Upper lobe of left lung (tissue), 6 donors: ENCODE measurements around the gene RASGRF2. TPM values are rescaled to one million over a fixed set of nuclear protein-coding genes. Genes with fewer than 3 reads are reported as not detected.

Source experiments
- ATAC-seq, 2 donors: fragments of 200-7000 bp; cut with Tn5 transposase; one replicate each; pipeline ENCODE4 v1.9.1; 2022; ENCODE audit warnings: mild to moderate bottlenecking in 2 of 2, moderate library complexity in 2 of 2; ENCODE audit not compliant: low FRiP score in 2 of 2
- DNase-seq, 2 donors: peaks; one replicate each; pipeline ENCODE4 v3.0.0-alpha.2; 2019 to 2020
- H3K27ac ChIP-seq, 4 donors: fragments of 200-600 bp; sonication (generic); one replicate each; pipeline ENCODE4 v1.5.1; 2016 to 2019
- H3K27me3 ChIP-seq, 4 donors: fragments of 200-600 bp; sonication (generic); one replicate each; pipeline ENCODE4 v1.5.1; 2017 to 2019
- H3K36me3 ChIP-seq, 4 donors: fragments of 200-600 bp; sonication (generic); one replicate each; pipeline ENCODE4 v1.5.1; 2016 to 2019
- H3K4me1 ChIP-seq, 4 donors: fragments of 200-600 bp; sonication (generic); one replicate each; pipeline ENCODE4 v1.5.1; 2018 to 2019
- H3K4me3 ChIP-seq, 4 donors: fragments of 200-600 bp; sonication (generic); one replicate each; pipeline ENCODE4 v1.5.1; 2017 to 2019; ENCODE audit warnings: mild to moderate bottlenecking in 2 of 4, moderate library complexity in 1 of 4
- H3K9me3 ChIP-seq, 4 donors: fragments of 200-600 bp; sonication (generic); one replicate each; pipeline ENCODE4 v1.5.1; 2018 to 2019
- CTCF ChIP-seq, 6 experiments: fragments of 450-650 bp in 4 of 6; fragments of 200-600 bp in 2 of 6; sonication (generic) in 2 of 6; IDR thresholded peaks; one replicate each; pipeline ENCODE4 v1.5.1; 2016 to 2019; ENCODE audit warnings: antibody characterized with exemption in 6 of 6
- EP300 ChIP-seq, 4 donors: sonication (generic); formaldehyde crosslinking; IDR thresholded peaks; one replicate each; pipeline ENCODE4 v1.5.1; 2017; ENCODE audit warnings: antibody characterized with exemption in 4 of 4, control low read depth in 2 of 4
- POLR2A ChIP-seq, 4 donors: fragments of 450-650 bp; IDR thresholded peaks; one replicate each; pipeline ENCODE4 v1.5.1; 2016 to 2017; ENCODE audit warnings: antibody characterized with exemption in 4 of 4, mild to moderate bottlenecking in 2 of 4
- POLR2AphosphoS5 ChIP-seq, 2 donors: sonication (generic); formaldehyde crosslinking; IDR thresholded peaks; one replicate each; pipeline ENCODE4 v1.5.1; 2017; ENCODE audit warnings: antibody characterized with exemption in 2 of 2
- WGBS, 2 donors: methylation state at CpG; one replicate each; pipeline ENCODE4 v1.1.5; 2017 to 2018; 5-methylcytosine and 5-hydroxymethylcytosine counted together
- total RNA-seq, 6 donors: library from RNA; depleted of rRNA in 4 of 6; stranded (reverse); fragments of >200 nt in 4 of 6; gene quantifications; one replicate each; pipeline versions ENCODE4 v1.1.0 to v1.2.1, GENCODE V29; 2016 to 2021
- donor health status: DM: no; HTN: no; CAD: no; lungs with moderate emphysema.
- donor health status: DM: no; HTN: yes; CAD: no; lungs with severe emphysema.

Gene RASGRF2
- total RNA-seq, 6 donors from 2014 or later: 1.5 to 10.5 (median 4.9) TPM

GRCh38 chr5:81068635-81069034 lies 108.5 kb downstream of the RASGRF2 start:
- Histone ChIP-seq H3K36me3 (no peaks in the 10 kb centered on the region), H3K4me3 (no peak overlapping the region), H3K4me1 (no peaks in the 10 kb centered on the region), H3K9me3 (no peaks in the 10 kb centered on the region), H3K27ac (no peak overlapping the region), H3K27me3 (no peaks in the 10 kb centered on the region)
- no peak for TF ChIP-seq EP300 (IDR thresholded peaks at IDR 0.05)
- no peak for TF ChIP-seq POLR2AphosphoS5 (IDR thresholded peaks at IDR 0.05)
- TF ChIP-seq CTCF (IDR thresholded peaks at IDR 0.05): no peak
- TF ChIP-seq POLR2A (IDR thresholded peaks at IDR 0.05): no peak
- DNase-seq (no peak), ATAC-seq (no peak)
- 95 to 100% methylated on average over 2 of the region's 2 CpGs for WGBS, 2 donors

GRCh38 chr5:81069990-81070389 lies 109.8 kb downstream of the RASGRF2 start:
- Histone ChIP-seq H3K36me3 (no peaks in the 10 kb centered on the region), H3K27ac (no peak overlapping the region), H3K9me3 (no peaks in the 10 kb centered on the region), H3K4me1 (no peaks in the 10 kb centered on the region), H3K27me3 (no peaks in the 10 kb centered on the region), H3K4me3 (no peak overlapping the region)
- ATAC-seq (no peak), DNase-seq (no peak)
- no peak for TF ChIP-seq CTCF (IDR thresholded peaks at IDR 0.05)
- no peak for TF ChIP-seq POLR2A (IDR thresholded peaks at IDR 0.05)
- no peak for TF ChIP-seq POLR2AphosphoS5 (IDR thresholded peaks at IDR 0.05)
- TF ChIP-seq EP300 (IDR thresholded peaks at IDR 0.05): no peak
- WGBS, 2 donors: 68 to 87% methylated on average over 4 of the region's 4 CpGs

- Histone ChIP-seq H3K9me3 (no peaks in the 10 kb centered on the region), H3K4me1 (no peaks in the 10 kb centered on the region), H3K36me3 (no peaks in the 10 kb centered on the region), H3K4me3 (no peak overlapping the region), H3K27me3 (no peaks in the 10 kb centered on the region), H3K27ac (no peak overlapping the region)
- ATAC-seq (no peak), DNase-seq (no peak)
- TF ChIP-seq CTCF (IDR thresholded peaks at IDR 0.05) (no peak), POLR2AphosphoS5 (IDR thresholded peaks at IDR 0.05) (no peak), EP300 (IDR thresholded peaks at IDR 0.05) (no peak), POLR2A (IDR thresholded peaks at IDR 0.05) (no peak)
- WGBS, 2 donors: 84% methylated on average over 6 of the region's 6 CpGs
These were observed 110.5 kb downstream of the RASGRF2 start for GRCh38 chr5:81070571-81071255.

DNA sequence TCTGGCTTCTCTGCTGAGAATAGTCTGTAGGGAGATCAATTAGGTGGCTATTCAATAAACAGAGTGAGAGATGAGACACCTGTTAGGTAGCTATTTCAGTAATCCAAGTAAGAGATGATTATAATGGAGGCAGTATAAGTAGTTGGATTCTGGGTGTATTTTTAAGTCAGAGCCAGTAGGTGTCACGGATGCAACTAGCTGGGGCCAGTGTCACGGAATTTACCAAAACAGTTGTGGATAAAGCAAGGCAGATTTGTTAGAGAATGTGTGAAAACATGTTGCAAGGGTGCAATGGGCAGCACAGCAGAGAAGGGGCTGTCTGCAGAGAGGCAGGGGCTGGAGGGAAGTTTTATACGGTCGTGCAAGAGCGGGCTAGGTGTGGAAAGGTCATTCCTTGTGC lies 114.9 kb downstream of the RASGRF2 start:
- ATAC-seq: no peak
- TF ChIP-seq EP300 (IDR thresholded peaks at IDR 0.05) (no peak), CTCF (IDR thresholded peaks at IDR 0.05) (no peak), POLR2AphosphoS5 (IDR thresholded peaks at IDR 0.05) (no peak), POLR2A (IDR thresholded peaks at IDR 0.05) (no peak)
- WGBS, 2 donors: 95 to 97% methylated on average over 5 of the region's 5 CpGs

GRCh38 chr5:81077105-81077504 lies 116.9 kb downstream of the RASGRF2 start:
- no peak overlapping the region for H3K4me3 ChIP-seq
- H3K36me3 ChIP-seq: peaks cover 0 to 5% (median 0%) of the 10 kb centered on the region in 4 donors
- H3K27ac ChIP-seq: no peak overlapping the region
- DNase-seq (no peak), ATAC-seq (no peak)
- H3K9me3 ChIP-seq: peaks cover 0 to 6% (median 2%) of the 10 kb centered on the region in 4 donors
- no peaks in the 10 kb centered on the region for H3K4me1 ChIP-seq
- no peaks in the 10 kb centered on the region for H3K27me3 ChIP-seq
- WGBS, 2 donors: 96 to 100% methylated on average over 2 of the region's 2 CpGs
- TF ChIP-seq POLR2A (IDR thresholded peaks at IDR 0.05) (no peak), CTCF (IDR thresholded peaks at IDR 0.05) (no peak), POLR2AphosphoS5 (IDR thresholded peaks at IDR 0.05) (no peak), EP300 (IDR thresholded peaks at IDR 0.05) (no peak)

More for the DNA sequence above, 114.9 kb downstream of the RASGRF2 start:
- no peaks in the 10 kb centered on the region for H3K36me3 ChIP-seq
- no peak for DNase-seq
- H3K27me3 ChIP-seq: no peaks in the 10 kb centered on the region
- H3K4me1 ChIP-seq: no peaks in the 10 kb centered on the region
- H3K9me3 ChIP-seq: peaks cover 0 to 6% (median 2%) of the 10 kb centered on the region in 4 donors
- no peak overlapping the region for H3K4me3 ChIP-seq
- H3K27ac ChIP-seq: no peak overlapping the region
